ES-I3 (cell line): ENCODE data around the gene PRM2.

ENCODE experiments used
- H3K36me3 ChIP-seq: 2 replicates; pipeline ENCODE4 v1.6.1; 2013; ENCODE audit warnings: mild to moderate bottlenecking, low read length, control low read depth, moderate library complexity; ENCODE audit not compliant: insufficient read depth
- H3K4me1 ChIP-seq: 2 replicates; pipeline ENCODE4 v1.6.1; 2013; ENCODE audit warnings: mild to moderate bottlenecking, control low read depth, low read length; ENCODE audit not compliant: insufficient read depth
- H3K9ac ChIP-seq: 2 replicates; pipeline ENCODE4 v1.6.1; 2013; ENCODE audit warnings: low read depth, mild to moderate bottlenecking, low read length, moderate library complexity
- H3K9me3 ChIP-seq: 2 replicates; pipeline ENCODE4 v1.6.1; 2013; ENCODE audit warnings: mild to moderate bottlenecking, low read length, moderate library complexity; ENCODE audit not compliant: control insufficient read depth, insufficient read depth

The PRM2 gene

DNA sequence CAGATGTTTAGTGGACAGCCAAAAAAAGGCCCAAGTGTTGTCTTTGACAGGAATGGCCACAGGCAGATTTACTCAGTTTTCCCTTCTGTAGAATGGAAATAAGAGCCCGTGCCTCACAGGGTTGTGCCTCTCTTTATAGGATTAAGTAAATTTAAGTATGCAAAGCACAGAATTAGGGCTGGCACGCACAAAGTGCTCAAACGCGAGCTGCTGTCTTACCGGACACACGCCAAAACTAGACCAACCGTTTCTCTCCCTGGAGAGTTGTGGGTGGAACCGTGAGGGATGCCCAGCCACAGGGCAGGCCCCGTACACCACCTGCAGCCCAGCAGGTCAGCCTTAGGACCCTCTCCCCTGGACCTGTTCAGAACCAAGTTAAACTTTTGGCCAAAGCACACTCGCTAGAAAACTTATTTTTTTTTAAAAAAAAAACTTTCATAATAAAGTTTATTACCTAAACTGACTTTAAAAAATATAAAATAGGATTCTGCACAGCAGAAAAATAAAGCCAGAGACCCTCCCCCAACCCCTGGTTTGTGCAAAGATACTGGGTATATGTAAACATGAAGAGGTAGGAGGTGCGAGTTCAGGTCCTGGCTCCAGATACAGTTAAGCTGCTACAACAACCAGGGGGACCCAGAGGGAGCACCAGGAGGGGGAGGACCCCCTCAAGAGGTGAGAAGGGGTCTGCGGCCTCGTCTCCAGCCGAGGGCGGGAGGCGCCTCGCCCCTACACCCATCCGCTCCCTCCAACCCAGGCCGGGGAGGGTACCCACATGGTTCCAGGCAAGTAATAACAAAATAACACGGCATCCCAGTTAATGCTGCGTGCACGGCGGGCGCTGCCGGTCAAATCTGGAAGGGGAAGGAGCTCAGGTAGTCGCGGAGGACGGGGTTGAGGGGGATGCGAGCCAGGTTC is 22.0 kb downstream of the PRM2 start:
- Histone ChIP-seq H3K36me3 (peaks cover 11% of the 10 kb centered on the region), H3K9me3 (no peaks in the 10 kb centered on the region), H3K9ac (peak overlapping the region; percentile 79), H3K4me1 (peaks cover 13% of the 10 kb centered on the region)

DNA sequence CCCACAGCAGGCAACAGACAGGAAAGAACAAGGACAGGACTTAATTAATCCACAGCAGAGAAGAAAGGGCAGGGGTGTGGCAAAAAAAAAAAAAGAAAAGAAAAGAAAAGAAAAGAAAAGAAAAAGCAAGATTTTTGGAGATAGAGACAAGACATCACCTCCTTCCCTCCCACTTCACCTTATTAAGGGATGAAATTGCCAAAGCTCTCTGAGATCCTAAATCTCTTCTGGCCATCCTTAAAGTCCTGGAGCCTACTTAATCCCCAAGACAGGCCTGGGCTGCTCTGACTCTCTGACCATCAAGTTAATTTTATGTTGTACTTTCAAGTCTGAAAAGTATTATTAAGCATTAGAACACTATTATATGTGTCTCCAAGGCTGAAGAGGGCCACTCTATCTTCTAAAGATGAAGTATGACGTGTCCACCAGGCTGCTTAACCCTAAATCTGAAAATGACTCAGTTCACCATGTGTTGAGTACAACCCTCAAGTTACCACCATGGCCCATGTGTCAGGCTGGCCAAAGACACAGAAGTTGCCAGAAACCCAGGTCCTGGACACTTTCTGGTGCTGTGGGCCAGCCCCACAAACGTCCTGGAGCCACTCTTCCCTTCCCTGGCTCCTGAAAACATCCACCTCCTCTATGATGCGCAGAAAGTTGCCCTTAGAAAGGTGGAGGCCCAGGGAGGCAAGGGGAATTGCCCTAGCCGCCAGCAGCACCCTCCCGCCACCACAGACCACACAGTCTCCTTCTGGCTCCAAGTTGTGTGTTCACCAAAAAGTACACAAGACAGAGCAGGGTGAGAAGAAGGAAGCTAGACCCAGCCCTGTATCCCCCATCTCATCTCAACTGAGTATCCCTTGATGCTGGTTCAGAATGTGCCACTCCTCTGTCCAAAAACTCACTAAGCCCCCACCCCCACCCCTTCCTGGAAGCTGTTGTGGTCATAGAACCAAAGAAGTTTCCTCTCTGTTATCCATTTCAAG is 23.0 kb downstream of the PRM2 start:
- Histone ChIP-seq H3K9ac (peak overlapping the region; percentile 79), H3K4me1 (peaks cover 13% of the 10 kb centered on the region), H3K9me3 (no peaks in the 10 kb centered on the region), H3K36me3 (peaks cover 11% of the 10 kb centered on the region)

DNA sequence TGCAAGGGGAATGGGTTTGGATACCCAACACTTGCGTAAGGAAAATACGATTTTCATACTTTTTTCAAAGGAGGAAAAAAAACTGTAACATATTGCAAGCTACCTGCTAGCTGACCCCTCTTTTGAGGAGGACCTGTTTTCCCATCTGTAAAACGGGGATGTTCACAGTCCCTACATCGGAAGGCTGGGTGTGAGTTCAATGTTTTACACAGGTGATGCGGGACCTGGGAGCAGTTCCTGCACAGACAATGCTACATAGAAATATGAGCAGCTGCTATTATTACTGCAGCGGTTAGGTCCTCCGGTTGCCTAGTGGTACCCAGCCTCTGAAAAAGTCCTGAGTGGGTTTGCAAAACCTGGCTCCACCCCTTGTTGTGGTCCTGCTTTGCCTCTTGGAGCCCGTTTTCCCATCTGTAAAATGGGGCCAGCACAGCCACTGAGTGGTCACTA is 23.8 kb downstream of the PRM2 start:
- peaks cover 11% of the 10 kb centered on the region for H3K36me3 ChIP-seq
- H3K9ac ChIP-seq: no peak overlapping the region
- no peaks in the 10 kb centered on the region for H3K9me3 ChIP-seq
- peaks cover 12% of the 10 kb centered on the region for H3K4me1 ChIP-seq

DNA sequence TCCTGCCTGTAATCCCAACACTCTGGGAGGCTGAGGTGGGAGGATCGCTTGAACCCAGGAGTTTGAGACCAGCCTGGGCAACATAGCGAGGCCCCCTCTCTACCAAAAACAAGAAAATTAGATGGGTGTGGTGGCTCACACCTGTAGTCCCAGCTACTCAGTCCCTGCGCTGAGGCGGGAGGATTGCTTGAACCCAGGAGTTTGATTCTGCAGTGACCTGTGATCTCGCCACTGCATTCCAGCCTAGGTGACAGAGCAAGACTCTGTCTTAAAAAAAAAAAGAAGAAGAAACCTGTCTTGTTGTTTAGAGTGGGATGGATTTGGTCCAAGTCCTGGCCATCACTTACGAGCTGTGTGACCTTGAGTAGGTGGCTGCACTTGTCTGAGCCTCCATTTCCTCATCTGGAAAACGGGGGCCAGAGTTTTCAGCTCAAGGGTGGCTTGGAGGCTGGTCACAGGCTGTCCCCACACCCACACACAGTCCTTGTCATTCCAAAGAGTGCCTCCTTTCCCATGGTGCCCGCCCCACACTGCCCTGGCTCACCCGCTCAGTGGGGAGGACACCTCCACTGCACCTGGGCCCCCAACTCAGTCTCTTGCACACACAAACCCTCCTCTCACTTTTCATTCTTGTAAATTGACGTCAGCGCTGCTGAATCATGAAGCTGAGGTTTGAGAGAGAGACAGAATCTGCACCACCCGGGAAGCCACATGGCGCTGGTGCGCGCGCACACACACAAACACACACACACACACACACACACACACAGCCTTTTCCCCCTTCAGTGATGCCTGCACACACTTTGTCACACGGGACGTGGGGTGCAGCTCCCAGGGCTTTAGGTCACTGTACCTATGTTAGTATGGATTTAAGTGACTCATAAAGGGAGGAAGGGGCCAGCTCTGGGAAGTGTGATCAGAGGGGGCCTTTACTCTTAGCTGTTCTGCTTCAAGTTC is 24.5 kb downstream of the PRM2 start:
- Histone ChIP-seq H3K36me3 (peaks cover 11% of the 10 kb centered on the region), H3K9ac (no peak overlapping the region), H3K9me3 (no peaks in the 10 kb centered on the region), H3K4me1 (peaks cover 11% of the 10 kb centered on the region)

DNA sequence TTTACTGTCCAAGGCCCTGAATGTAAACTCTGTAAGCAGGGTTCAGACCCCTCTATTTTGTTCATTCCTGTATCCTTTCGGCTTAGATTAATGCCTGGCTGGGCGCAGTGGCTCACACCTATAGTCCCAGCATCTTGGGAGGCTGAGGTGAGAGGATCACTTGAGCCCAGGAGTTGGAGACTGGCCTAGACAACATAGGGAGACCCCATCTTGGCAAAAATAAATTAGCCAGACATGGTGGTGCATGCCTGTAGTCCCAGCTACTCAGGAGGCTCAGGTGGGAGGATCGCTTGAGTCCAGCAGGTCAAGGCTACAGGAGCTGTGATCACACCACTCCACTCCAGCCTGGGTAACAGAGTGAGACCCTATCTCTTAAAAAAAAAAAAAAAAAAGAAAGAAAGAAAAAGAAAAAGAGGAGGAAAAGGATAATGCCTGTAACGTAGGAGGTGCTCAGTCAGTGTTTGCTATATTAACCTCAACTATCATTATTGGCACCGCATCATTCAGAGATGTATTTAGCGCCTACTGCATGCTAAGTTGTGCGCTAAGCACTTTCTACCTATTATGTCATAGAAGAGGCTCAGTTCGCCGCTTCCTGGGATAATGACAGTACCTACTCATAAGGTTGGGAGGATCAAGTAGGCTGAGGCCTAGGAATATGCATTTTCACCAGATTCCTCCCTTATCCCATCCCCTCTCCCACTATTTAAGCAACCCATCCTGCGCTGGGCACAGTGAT is 25.3 kb downstream of the PRM2 start:
- H3K9me3 ChIP-seq: no peaks in the 10 kb centered on the region
- H3K9ac ChIP-seq: no peak overlapping the region
- H3K36me3 ChIP-seq: peaks cover 11% of the 10 kb centered on the region
- peaks cover 11% of the 10 kb centered on the region for H3K4me1 ChIP-seq

DNA sequence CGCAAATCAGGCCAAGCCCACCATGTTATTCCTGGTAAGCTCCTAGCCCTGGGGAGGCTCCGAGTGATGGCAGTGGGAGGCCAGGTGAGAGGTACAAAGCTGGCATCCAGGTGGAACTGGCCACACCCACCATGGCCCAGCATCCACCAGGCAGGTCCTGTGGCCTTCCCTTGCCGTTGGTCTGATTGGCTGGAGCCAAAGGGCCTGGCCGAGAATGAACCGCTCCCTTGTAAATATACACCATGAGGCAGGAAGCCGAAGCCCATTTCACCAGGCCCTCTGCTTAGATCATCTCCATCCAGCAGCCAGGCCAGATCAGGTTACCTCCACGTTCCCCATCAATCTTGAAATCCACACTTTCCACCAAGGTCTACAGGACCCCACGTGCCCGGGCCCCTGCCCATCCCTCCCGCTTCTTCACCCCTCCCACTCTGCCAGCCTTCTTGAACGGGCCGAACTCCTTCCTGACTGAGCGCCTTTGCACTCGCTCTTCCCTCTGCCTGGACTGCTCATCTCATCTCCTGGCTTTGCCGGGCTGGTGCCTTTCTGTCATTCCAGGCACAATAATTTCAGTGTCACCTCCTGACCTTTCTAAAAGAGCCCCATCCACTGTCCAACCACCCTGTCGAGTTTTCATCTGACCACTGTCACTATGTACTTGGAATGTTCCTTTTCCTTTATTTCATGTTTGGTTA is 26.0 kb downstream of the PRM2 start:
- H3K9me3 ChIP-seq: no peaks in the 10 kb centered on the region
- H3K4me1 ChIP-seq: peaks cover 11% of the 10 kb centered on the region
- peaks cover 11% of the 10 kb centered on the region for H3K36me3 ChIP-seq
- no peak overlapping the region for H3K9ac ChIP-seq

DNA sequence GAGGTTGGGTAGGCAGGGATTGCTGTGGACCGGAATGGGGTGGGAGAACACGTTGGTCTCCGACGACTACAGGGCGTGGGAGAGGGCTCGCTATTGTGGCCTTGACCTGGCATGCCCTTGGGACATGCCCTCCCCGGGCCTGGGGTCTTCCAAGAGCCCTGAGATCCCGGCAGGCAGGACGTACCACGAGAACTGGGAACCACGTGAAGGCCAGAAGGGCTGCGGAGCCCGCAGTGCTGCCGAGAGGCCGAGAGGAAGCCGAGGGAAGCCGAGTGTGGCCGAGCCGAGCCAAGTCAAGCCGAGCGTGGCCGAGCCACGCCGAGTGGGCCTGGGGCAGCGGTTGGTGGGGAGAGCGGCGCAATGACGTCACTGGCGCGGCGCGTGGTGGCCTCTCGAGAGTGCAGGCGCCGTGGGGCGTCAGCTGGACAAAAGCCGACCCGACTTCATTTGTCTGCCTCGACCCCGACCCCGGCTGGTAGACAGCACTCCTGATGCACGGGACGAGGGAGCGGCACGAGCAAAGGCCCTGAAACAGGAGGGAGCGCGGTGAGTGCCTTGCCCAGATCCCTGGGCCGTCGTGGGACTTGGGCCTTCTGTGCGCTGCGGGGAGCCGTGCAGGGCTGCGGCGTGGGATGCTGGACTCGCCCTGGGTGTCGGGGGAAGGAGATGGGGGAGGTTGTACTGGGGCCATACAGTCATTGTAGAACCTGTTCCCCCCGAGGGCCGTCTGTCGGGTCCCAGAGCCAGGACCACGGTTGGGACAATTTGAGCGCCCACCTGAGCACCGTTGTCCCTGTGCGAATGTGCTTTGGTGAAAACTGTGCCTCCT is 26.8 kb downstream of the PRM2 start:
- H3K4me1 ChIP-seq: peaks cover 11% of the 10 kb centered on the region
- no peaks in the 10 kb centered on the region for H3K9me3 ChIP-seq
- H3K9ac ChIP-seq: no peak overlapping the region
- H3K36me3 ChIP-seq: peaks cover 5% of the 10 kb centered on the region

DNA sequence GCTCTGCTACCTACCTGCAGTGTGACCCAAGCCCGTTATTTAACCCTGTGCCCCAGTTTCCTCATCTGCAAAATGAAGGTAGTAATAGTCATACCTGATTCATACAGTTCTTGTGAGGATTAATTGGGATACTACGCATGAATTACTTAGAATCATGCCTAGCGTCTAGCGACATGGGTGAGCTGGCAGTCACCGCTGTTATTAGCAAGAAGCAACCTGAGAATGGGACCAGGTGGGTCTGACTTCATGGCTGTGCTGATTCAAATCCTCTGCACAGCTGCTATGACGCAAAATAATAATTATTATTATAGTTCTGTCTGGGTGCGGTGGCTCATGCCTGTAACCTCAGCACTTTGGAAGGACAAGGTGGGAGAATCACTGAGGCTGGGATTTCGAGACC is 28.1 kb downstream of the PRM2 start:
- H3K36me3 ChIP-seq: peaks cover under 1% of the 10 kb centered on the region; the same call in 1 of the 2 replicates
- H3K9me3 ChIP-seq: no peaks in the 10 kb centered on the region
- peaks cover under 1% of the 10 kb centered on the region; the same call in 1 of the 2 replicates for H3K4me1 ChIP-seq
- no peak overlapping the region for H3K9ac ChIP-seq

DNA sequence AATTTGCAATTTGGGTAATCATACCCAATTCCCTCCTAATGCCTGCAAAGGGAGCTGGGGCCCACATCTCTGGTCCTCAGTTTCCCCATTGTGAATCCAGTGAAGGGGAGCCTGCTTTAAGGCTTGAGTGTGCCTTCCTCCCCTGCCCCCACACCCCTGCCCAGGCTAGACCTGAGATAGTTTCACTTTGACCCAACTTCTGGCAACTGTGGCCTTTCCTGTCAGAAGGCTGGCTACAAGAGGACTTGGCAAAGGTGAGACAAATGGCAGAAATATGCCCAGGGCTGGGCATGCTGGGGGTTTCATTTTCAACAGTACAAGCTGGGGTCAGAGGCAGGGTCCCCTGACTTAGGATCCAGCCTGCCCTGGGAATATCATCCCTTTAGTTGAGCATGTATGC is 30.3 kb downstream of the PRM2 start:
- H3K9ac ChIP-seq: no peak overlapping the region
- H3K4me1 ChIP-seq: no peaks in the 10 kb centered on the region
- H3K9me3 ChIP-seq: no peaks in the 10 kb centered on the region
- no peaks in the 10 kb centered on the region for H3K36me3 ChIP-seq

DNA sequence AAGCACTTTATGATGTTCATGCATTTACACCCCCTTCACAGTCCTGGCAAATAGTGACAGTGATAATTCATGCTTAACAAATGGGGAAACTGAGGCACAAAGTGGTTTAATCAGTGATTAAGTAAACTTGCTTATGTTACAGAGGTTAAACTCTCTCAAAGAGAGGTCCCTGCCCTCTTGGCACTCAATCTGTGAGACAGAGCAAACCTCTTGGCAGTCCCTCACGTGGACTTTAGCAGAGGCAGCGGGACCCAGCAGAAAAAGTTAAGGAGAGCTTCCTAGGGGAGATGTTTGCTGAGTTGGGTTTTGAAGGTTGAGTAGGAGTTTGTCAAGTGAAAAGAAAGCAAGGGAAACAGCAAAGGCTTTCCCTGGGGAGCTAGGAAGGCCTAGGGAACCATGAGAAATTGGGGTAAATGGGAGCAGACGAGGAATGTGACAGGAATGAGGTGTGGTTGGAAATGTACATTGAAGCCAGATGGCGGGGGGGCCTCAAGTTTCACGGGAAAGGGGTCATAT is 31.0 kb downstream of the PRM2 start:
- Histone ChIP-seq H3K9me3 (no peaks in the 10 kb centered on the region), H3K36me3 (no peaks in the 10 kb centered on the region), H3K4me1 (no peaks in the 10 kb centered on the region; the same call in 1 of the 2 replicates), H3K9ac (no peak overlapping the region)

DNA sequence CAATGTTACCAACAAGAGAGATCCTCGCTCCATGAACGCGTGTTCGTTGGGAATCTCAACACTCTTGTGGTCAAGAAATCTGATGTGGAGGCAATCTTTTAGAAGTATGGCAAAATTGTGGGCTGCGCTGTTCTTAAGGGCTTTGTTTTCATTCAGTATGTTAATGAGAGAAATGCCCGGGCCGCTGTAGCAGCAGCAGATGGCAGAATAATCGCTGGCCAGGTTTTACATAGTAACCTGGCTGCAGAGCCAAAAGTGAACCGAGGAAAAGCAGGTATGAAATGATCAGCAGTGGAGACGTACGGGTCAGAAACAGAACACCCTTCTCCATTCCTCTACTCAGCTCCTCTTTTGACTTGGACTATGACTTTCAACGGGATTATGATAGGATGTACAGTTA is 33.6 kb downstream of the PRM2 start:
- Histone ChIP-seq H3K36me3 (no peaks in the 10 kb centered on the region), H3K4me1 (no peaks in the 10 kb centered on the region; the same call in 1 of the 2 replicates), H3K9ac (no peak overlapping the region), H3K9me3 (no peaks in the 10 kb centered on the region)
